HG03442 (cell line): ENCODE measurements around the gene RAB14.
A peak's percentile ranks its signal among the peaks of the same experiment; 100 is the strongest.

Source experiments
- ATAC-seq: cut with Tn5 transposase; IDR thresholded peaks from one replicate; pipeline ENCODE4 v1.9.1; 2021; ENCODE audit warnings: mild to moderate bottlenecking, moderate library complexity; ENCODE audit not compliant: unreplicated experiment

The RAB14 gene

DNA sequence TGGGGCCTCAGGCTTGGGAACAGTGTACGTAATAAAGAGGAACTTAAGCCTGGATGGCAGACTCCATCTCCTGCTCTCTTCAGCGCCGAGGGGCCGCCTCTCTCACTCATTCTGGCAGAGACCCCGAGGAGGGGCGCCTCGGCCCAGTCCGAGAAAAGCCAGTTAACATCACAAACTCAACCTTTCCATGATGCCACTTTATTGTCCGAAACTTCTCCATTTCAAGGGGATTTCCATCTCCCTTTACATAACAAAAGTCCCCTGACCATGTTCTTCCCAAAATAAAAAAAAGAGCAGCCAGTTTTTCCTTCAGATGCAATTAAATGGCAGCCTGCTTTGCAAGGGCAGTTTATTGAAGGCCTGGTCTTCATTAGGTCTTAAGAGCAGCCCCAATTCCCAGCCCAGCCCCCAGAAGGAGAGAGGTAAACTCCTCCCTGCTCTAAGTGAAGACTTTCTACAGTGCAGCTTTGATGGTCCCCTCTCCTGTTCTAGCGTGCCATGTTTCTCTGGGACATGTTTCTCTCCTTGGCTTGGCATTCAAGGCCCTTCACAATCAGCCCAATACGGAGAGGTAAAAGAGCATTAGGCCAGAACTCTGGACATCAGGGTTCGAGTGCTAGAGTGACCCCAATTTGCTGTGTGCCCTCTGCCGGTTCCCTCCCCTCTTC, 19.5 kb upstream of the RAB14 start:
- ATAC-seq: no peak

DNA sequence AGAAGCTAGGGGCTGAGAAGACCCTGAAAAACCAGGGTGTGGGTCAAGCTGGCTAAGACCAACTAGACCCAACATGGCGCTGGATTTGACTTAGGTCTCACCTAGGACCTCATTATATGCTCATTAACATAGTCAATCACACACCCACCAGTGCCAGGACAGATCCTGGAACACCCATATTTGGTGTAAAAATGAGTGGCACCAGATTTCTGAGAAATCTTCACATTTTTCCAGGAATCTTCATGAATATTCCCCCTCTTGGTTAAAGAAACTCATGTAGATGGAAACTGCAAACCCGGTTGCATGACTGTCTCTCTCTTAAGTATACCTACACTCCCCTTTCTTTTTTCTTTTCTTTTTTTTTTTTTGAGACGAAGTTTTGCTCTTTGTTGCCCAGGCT, 17.9 kb upstream of the RAB14 start:
- no peak for ATAC-seq

GRCh38 chr9:121218357-121219027, 16.8 kb upstream of the RAB14 start:
- peak; percentile 6 for ATAC-seq

DNA sequence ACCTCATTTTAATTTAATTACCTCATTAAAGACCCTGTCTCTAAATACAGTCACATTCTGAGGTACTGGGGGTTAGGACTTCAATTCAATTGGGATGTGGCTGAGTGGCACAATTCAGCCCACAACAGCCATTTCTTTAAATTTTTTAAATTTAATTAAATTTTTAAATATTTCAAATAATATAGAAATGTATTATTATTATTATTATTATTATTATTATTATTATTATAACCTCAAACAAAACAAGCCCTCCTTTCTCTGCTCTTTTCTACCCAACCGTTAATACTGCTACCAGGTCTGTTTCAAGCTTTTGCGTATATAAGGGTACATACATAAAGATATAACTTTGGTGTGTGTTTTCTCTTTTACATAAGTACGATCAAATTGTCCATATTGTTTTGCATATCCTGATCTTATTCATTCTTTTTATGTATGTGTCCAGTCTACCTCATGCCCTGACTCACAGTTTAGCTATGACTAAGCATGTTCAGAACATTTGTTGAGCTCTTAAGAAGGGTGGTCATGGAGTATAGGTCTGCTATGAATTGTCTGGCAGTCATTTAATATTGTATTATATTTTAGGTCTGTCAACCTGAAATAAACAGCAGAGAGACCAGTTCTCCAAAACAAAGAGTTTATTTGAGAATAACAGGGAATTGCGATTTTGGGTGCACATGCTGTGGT, 16.1 kb upstream of the RAB14 start:
- peak; percentile 91 for ATAC-seq

- ATAC-seq: no peak
These were observed 14.7 kb upstream of the RAB14 start for GRCh38 chr9:121216271-121216805.

- ATAC-seq: no peak
These were observed 12.3 kb upstream of the RAB14 start for GRCh38 chr9:121214005-121214404.

GRCh38 chr9:121213136-121213806, 11.6 kb upstream of the RAB14 start:
- ATAC-seq: no peak

DNA sequence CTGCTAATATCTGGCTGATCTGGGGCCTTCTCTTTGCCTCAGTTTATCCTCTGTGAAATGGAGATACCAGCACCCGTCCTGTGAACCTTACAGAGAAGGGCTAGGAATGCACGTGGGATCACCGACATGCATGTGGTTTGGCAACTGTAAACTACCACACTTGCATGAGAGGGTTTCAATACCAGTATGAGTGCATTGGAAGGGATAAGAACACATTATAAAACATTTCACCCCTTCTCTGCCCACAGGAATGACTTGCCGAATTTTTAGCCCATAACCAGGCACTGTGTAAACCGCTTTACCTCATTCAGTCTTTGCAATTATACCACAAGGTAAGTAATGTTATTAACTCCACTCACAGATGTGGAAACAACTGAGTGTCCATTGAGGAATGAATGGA, 8.9 kb upstream of the RAB14 start:
- no peak for ATAC-seq

- peak; percentile 63 for ATAC-seq
These were observed 5.8 kb upstream of the RAB14 start for GRCh38 chr9:121207371-121207940.

- peak; percentile 35 for ATAC-seq
These were observed 5.1 kb upstream of the RAB14 start for GRCh38 chr9:121206516-121207370.

- ATAC-seq: no peak
These were observed 2.9 kb upstream of the RAB14 start for GRCh38 chr9:121204611-121205010.

- ATAC-seq: no peak
These were observed 2.5 kb upstream of the RAB14 start for GRCh38 chr9:121204121-121204520.

- peak; percentile 23 for ATAC-seq
These were observed 478 bp downstream of the RAB14 start for GRCh38 chr9:121201045-121201737.

- no peak for ATAC-seq
These were observed 1.3 kb downstream of the RAB14 start for GRCh38 chr9:121200356-121200755.

DNA sequence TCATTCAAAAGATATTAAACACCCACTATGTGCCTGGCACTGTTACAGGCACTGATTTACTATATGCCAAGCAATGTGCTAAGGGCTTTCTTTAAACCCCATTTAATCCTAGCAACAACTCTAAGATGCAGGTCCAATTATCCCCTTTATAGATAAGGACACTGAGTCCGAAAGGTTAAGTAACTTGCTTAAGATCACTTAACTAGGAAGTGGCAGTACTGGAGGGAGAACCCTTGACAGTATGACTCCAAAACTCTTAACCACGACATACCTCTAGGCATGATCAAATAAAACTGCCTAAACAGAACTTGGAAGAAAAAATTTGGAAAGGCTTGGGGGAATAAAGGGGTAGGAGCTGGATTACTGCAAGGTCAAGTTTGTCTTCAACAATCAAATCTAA, 1.7 kb downstream of the RAB14 start:
- no peak for ATAC-seq

DNA sequence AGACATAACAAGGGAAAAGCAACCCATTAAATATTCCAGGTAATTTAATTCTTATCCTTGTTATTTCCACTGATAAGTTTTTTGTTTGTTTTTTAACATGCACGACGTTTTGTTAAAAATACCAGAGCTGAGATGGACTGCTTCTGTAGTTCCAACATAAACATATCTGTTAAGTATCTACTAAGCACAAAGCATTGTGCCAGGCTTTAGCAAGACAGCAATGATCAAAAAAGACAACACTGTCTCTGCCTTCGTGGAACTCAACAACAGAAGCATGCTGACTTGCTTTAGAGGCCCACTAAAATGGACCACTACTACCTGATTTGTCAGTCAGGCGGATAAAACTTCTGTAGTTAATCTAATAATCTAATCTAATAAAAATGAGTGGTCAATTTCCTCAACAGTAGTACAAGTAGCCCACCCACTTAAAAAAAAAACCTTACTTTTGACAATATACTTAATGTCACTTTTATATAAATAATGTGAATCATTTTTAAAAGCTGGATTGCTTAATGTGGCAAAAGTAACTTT, 3.1 kb downstream of the RAB14 start:
- ATAC-seq: no peak

- ATAC-seq: no peak
These were observed 4.5 kb downstream of the RAB14 start for GRCh38 chr9:121197132-121197531.

GRCh38 chr9:121196389-121196788, 5.3 kb downstream of the RAB14 start:
- no peak for ATAC-seq

DNA sequence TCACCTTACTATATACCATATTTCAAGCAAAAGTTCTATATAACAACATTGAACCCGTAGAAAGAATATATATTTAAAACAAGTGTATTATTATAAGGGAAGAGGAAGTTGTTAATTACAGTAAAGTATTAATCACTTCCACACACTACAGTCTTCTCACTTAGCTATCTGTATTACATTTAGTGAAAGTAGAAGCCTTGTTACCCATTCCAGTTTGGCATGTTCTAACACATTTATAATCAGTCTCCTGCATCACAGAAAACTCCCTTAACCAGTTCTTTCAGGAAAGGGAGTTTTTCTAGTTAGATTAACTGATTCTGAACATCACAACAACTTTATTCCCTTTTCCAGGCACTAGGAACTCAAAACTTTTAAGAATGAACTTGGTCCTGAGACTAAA, 6.9 kb downstream of the RAB14 start:
- no peak for ATAC-seq
